Renal pelvis (tissue), 12 donors: ENCODE data around the gene TBX15. TPM values are rescaled to one million over a fixed set of nuclear protein-coding genes. Genes with fewer than 3 reads are reported as not detected.

Source experiments
- DNase-seq: peaks from one replicate; pipeline ENCODE4 v3.0.0-alpha.2; 2013
- long read RNA-seq, 16 experiments: transcript quantifications; one replicate each; lab custom pipeline, GENCODE V29; 2026
- polyA plus RNA-seq, 3 donors: library from polyadenylated mRNA; unstranded; fragments of 120-200 nt; gene quantifications; one replicate each; pipeline ENCODE4 v1.2.1, GENCODE V29; 2013; ENCODE audit not compliant: insufficient read length in 3 of 3

The TBX15 gene
- under 1 TPM; 0.13 to 0.36 (median 0.27) TPM for polyA plus RNA-seq
- long read RNA-seq, donor 1 = 0 reads
- long read RNA-seq, donor 2 = 0 reads
- long read RNA-seq, donor 3 = 0 reads
- long read RNA-seq, donor 4 = 0 reads
- long read RNA-seq, donor 5 = 0 reads
- long read RNA-seq, donor 6 = 0 reads
- long read RNA-seq, donor 7 = 0 reads
- long read RNA-seq, donor 8 = 0 reads
- long read RNA-seq, donor 9 = 0 reads
- long read RNA-seq, donor 10 = 0 reads
- long read RNA-seq, donor 11 = 0 reads
- long read RNA-seq, donor 12 = 0 reads
- long read RNA-seq, donor 13 = 0 reads
- long read RNA-seq, donor 14 = 0 reads
- long read RNA-seq, donor 15 = 0 reads
- long read RNA-seq, donor 16 = 0 reads

- no peak for DNase-seq
Measured at GRCh38 chr1:118988186-118989005, at the start of gene TBX15. TSS of gene TBX15 (minus strand) at chr1:118988343. CDS start at chr1:118987795, 548 bp downstream.

- DNase-seq = no peak
Measured at GRCh38 chr1:119034359-119034758, 46.2 kb upstream of the TBX15 start.

GRCh38 chr1:119032986-119033385 is 44.8 kb upstream of the TBX15 start:
- DNase-seq = no peak

GRCh38 chr1:119027759-119028158 is 39.6 kb upstream of the TBX15 start:
- no peak for DNase-seq

GRCh38 chr1:119026956-119027355 is 38.8 kb upstream of the TBX15 start:
- no peak for DNase-seq

GRCh38 chr1:119015547-119015946 is 27.4 kb upstream of the TBX15 start:
- DNase-seq = no peak

- no peak for DNase-seq
Measured at GRCh38 chr1:119012383-119012782, 24.2 kb upstream of the TBX15 start.

GRCh38 chr1:119011706-119012105 is 23.6 kb upstream of the TBX15 start:
- no peak for DNase-seq

GRCh38 chr1:119011116-119011515 is 23.0 kb upstream of the TBX15 start:
- no peak for DNase-seq

- no peak for DNase-seq
Measured at GRCh38 chr1:119010201-119010600, 22.1 kb upstream of the TBX15 start.

GRCh38 chr1:119009312-119009655 is 21.1 kb upstream of the TBX15 start:
- DNase-seq = no peak

GRCh38 chr1:119008483-119009311 is 20.6 kb upstream of the TBX15 start:
- peak; percentile 66 for DNase-seq

GRCh38 chr1:119007670-119008482 is 19.7 kb upstream of the TBX15 start:
- no peak for DNase-seq

GRCh38 chr1:119007339-119007669 is 19.2 kb upstream of the TBX15 start:
- no peak for DNase-seq

- DNase-seq = no peak
Measured at GRCh38 chr1:119006406-119007279, 18.5 kb upstream of the TBX15 start.

GRCh38 chr1:119005724-119006405 is 17.7 kb upstream of the TBX15 start:
- no peak for DNase-seq

GRCh38 chr1:119004781-119005180 is 16.6 kb upstream of the TBX15 start:
- DNase-seq = no peak

GRCh38 chr1:119004129-119004527 is 16.0 kb upstream of the TBX15 start:
- DNase-seq = no peak

- no peak for DNase-seq
Measured at GRCh38 chr1:119003413-119004128, 15.4 kb upstream of the TBX15 start.
